NCI-H2227 treated with DMSO at 0.1 percent for 48 hours (cell line): ENCODE results near the gene SNX14.

Experiments
- DNase-seq: peaks from one replicate; lab custom pipeline; 2025; lab: John Stamatoyannopoulos, UW

The SNX14 gene

DNA sequence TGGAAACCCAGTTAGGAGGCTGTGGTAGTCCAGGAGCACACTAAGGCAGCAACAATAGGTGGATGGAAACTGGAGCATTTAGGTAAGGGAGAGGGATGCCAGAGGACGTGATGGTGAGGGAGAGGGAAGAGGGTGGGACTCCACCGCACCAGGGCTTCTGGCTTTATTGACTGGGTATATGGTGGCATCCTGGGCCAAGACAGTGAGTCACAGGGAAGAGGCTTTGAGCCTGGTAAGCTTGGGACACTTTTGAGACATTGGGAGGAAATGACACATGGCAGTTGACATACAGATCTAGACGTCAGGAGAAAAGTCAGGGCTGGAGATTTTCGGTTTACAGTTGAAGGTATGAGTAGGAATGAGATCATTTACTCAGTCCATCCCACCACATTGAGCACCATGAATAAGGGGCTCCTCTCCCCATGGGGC, 128.9 kb downstream of the SNX14 start:
- no peak for DNase-seq

DNA sequence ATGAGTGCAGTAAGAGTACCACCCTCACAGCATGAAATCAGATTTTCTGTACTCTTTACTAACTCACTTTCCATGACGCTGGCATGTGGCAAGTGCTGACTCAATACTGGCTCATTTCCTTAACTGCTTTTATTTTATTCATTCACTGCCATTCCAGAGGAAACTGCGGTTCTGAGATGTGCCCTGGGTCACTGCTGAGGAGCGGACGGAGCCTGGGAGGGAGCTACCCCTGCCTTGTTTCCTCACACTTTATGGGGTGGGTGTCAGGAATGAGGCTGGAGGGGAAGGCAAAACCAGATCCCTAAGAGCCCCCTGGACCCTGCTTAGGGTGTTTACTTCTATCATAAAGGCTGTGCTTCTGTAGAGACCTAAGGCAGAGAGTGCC, 129.4 kb downstream of the SNX14 start:
- DNase-seq = no peak

GRCh38 chr6:85463621-85464259, 129.9 kb downstream of the SNX14 start:
- no peak for DNase-seq

DNA sequence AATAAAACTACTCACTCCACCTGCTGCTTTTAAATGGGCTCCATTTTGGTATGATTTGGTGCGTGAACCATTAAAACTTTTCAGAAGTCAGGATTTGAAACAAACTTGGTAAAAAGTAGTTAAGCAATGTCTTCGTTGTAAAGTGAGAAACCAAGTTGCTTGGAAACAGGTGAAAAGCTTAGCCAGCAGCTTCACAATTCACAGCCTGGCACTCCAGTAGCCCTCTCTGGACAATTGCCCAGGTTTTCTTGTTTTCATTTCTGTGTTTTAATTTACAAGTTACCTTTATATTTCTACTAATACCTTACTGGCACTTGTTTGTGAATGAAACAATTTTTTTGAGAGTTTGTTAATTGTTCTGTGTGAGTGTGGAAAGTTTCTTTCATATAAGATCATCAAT, 131.0 kb downstream of the SNX14 start:
- DNase-seq = no peak

- DNase-seq = no peak
Observed at GRCh38 chr6:85461798-85462170, 131.9 kb downstream of the SNX14 start.

DNA sequence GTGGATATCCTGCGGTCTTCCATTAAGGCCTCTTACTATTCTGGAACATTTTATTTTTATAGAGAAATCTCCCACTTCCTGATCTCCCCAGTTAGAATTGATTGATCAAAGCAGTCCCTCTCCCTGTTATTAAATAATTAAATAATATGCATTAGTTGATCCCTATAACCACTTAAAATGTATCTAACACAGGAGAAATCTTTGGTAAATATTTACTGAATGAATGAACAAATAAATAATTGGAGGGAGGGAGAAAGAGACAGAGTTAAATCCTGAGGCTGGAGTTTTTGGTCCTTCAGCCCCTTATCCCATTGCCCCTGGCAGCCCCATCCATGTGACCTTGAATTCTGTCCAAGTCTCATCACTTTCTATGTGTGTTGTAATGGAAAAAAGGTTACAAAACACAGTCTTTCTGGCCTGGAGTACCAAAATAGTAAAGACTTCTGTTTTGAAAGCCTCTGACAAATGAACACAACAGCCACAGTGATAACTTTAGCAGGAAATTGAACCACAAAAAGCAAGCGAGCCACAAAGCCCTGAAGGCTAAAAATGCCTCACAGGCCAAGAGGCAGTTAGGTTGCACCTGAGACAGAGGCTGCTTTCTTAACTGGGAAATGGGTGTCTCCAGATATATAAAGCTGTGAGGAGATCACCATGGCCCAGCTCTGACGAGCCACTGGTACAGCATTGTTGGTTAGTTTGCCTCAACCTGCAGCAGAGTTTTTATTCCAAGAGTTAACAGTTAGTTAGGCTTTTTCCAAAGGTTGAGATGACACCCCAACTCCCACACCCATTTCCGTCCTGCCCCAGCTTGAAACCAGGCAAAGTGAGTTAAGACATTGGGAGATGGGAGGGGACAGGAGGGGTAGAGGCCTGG, 132.5 kb downstream of the SNX14 start:
- DNase-seq = no peak

DNA sequence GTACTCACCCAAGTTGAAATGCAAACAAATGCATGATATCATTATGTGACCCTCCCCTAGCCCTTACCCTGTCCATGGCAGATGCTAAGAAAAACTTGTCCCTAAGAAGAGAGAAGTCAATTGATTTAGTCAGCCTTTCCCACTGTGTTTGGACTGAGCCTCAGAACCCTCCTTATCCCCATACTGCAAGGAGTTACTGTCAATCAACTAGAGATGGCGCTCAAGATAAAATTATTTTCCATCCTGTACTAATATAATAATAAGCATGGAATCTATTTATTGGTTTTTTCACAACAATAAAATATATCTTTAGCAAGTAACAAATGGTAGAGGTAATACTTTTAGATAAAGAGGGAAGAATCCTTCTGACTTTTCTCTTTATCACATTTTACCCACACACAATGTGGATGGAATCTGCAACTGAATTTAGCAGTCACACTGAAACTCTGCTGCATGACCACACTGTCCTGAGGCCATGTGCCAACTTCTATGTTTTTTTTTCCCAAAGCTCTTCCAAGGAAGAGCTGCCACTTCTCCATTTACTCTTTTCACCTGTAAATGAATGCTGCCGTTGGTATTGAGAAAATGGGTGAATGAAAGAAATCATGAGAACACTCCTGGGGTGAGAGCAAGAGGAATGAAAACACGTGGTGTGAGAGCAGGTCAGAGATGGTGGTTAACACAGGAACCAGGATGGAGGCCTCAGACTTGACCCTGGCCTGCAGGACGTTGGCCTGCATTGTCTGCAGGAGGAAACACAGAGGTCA, 133.3 kb downstream of the SNX14 start:
- no peak for DNase-seq

- DNase-seq = no peak
Observed at GRCh38 chr6:85459224-85459901, 134.3 kb downstream of the SNX14 start.

DNA sequence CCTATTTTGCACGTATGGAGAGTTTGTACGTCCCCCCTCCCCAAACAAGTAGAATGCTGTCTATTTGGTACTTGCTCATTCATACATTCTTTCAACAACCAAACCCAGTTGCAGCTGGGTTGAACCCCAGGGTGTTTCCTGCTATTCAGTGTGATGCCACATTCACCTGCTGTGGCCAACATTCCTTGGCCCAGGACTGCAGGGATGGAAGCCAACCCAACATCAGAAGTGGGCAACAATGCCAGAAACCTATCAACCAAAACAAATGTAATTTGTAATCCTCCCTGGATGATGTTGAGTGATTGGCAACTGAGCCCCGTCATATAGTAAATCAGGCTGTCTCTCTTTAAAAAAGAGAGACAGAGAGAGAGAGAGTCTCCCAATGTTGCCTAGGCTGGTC, 134.9 kb downstream of the SNX14 start:
- no peak for DNase-seq

GRCh38 chr6:85458184-85458583, 135.5 kb downstream of the SNX14 start:
- no peak for DNase-seq

GRCh38 chr6:85456782-85457181, 136.9 kb downstream of the SNX14 start:
- DNase-seq = no peak
